ENCODE measurements around the gene GPR4.
"Not testable (repeated sequence)": the region's sequence is repeated elsewhere in the genome, so short reads cannot be mapped to it uniquely, and the experiment has no call there.

GPR4 gene

GRCh38 chr19:45616704-45617017 lies 14.6 kb upstream of the GPR4 start:
- Histone ChIP-seq H3K4me1 (ENCODE audit: control insufficient read depth, insufficient read depth, low read length) (peaks cover 8% of the 10 kb centered on the region), H3K36me3 (ENCODE audit: control insufficient read depth, insufficient read depth, low read length, severe bottlenecking) (peaks cover 40% of the 10 kb centered on the region), H3K27me3 (replicated peaks; ENCODE audit: control insufficient read depth, insufficient read depth, low read length) (no peaks in the 10 kb centered on the region), H3K4me3 (ENCODE audit: low read length) (no peak overlapping the region), H3K9ac (ENCODE audit: low read length) (no peak overlapping the region), H3K9me3 (ENCODE audit: control insufficient read depth, low read length) (no peaks in the 10 kb centered on the region)
- DNase-seq (ENCODE audit: low read depth) = no peak

GRCh38 chr19:45615795-45616703 lies 14.0 kb upstream of the GPR4 start:
- Histone ChIP-seq H3K36me3 (ENCODE audit: control insufficient read depth, insufficient read depth, low read length, severe bottlenecking) (peaks cover 37% of the 10 kb centered on the region), H3K9me3 (ENCODE audit: control insufficient read depth, low read length) (no peaks in the 10 kb centered on the region), H3K4me3 (ENCODE audit: low read length) (no peak overlapping the region), H3K27me3 (replicated peaks; ENCODE audit: control insufficient read depth, insufficient read depth, low read length) (no peaks in the 10 kb centered on the region), H3K4me1 (ENCODE audit: control insufficient read depth, insufficient read depth, low read length) (peaks cover 8% of the 10 kb centered on the region), H3K9ac (ENCODE audit: low read length) (no peak overlapping the region)
- peak; percentile 66 for DNase-seq (ENCODE audit: low read depth)

GRCh38 chr19:45615056-45615455 lies 13.0 kb upstream of the GPR4 start:
- H3K4me1 ChIP-seq (ENCODE audit: control insufficient read depth, insufficient read depth, low read length); H3K9ac ChIP-seq (ENCODE audit: low read length); H3K27me3 ChIP-seq (replicated peaks; ENCODE audit: control insufficient read depth, insufficient read depth, low read length); H3K9me3 ChIP-seq (ENCODE audit: control insufficient read depth, low read length); DNase-seq (ENCODE audit: low read depth); H3K4me3 ChIP-seq (ENCODE audit: low read length): not testable (repeated sequence)
- peaks cover 29% of the 10 kb centered on the region for H3K36me3 ChIP-seq (ENCODE audit: control insufficient read depth, insufficient read depth, low read length, severe bottlenecking)

GRCh38 chr19:45613926-45614725 lies 12.1 kb upstream of the GPR4 start:
- H3K4me1 ChIP-seq (ENCODE audit: control insufficient read depth, insufficient read depth, low read length) = peaks cover 8% of the 10 kb centered on the region
- H3K9ac ChIP-seq (ENCODE audit: low read length) = no peak overlapping the region
- no peaks in the 10 kb centered on the region for H3K27me3 ChIP-seq (replicated peaks; ENCODE audit: control insufficient read depth, insufficient read depth, low read length)
- peak; percentile 88 for DNase-seq (ENCODE audit: low read depth)
- no peaks in the 10 kb centered on the region for H3K9me3 ChIP-seq (ENCODE audit: control insufficient read depth, low read length)
- peak overlapping the region; percentile 22 for H3K4me3 ChIP-seq (ENCODE audit: low read length)
- H3K36me3 ChIP-seq (ENCODE audit: control insufficient read depth, insufficient read depth, low read length, severe bottlenecking) = peaks cover 23% of the 10 kb centered on the region

- Histone ChIP-seq H3K4me1 (ENCODE audit: control insufficient read depth, insufficient read depth, low read length) (peaks cover 5% of the 10 kb centered on the region), H3K27me3 (replicated peaks; ENCODE audit: control insufficient read depth, insufficient read depth, low read length) (no peaks in the 10 kb centered on the region), H3K9me3 (ENCODE audit: control insufficient read depth, low read length) (no peaks in the 10 kb centered on the region), H3K9ac (ENCODE audit: low read length) (no peak overlapping the region), H3K4me3 (ENCODE audit: low read length) (no peak overlapping the region), H3K36me3 (ENCODE audit: control insufficient read depth, insufficient read depth, low read length, severe bottlenecking) (peaks cover 24% of the 10 kb centered on the region)
- no peak for DNase-seq (ENCODE audit: low read depth)
These were observed 6.9 kb upstream of the GPR4 start for GRCh38 chr19:45608948-45609347.

GRCh38 chr19:45607071-45608029 lies 5.3 kb upstream of the GPR4 start:
- peaks cover 14% of the 10 kb centered on the region for H3K36me3 ChIP-seq (ENCODE audit: control insufficient read depth, insufficient read depth, low read length, severe bottlenecking)
- no peaks in the 10 kb centered on the region for H3K9me3 ChIP-seq (ENCODE audit: control insufficient read depth, low read length)
- peak; percentile 91 for DNase-seq (ENCODE audit: low read depth)
- peak overlapping the region; percentile 63 for H3K9ac ChIP-seq (ENCODE audit: low read length)
- peaks cover 4% of the 10 kb centered on the region for H3K4me1 ChIP-seq (ENCODE audit: control insufficient read depth, insufficient read depth, low read length)
- peaks cover 9% of the 10 kb centered on the region for H3K27me3 ChIP-seq (replicated peaks; ENCODE audit: control insufficient read depth, insufficient read depth, low read length)
- H3K4me3 ChIP-seq (ENCODE audit: low read length) = peak overlapping the region; percentile 65

GRCh38 chr19:45601115-45601514 lies 897 bp downstream of the GPR4 start:
- Histone ChIP-seq H3K27me3 (replicated peaks; ENCODE audit: control insufficient read depth, insufficient read depth, low read length) (peaks cover 54% of the 10 kb centered on the region), H3K9me3 (ENCODE audit: control insufficient read depth, low read length) (no peaks in the 10 kb centered on the region), H3K4me1 (ENCODE audit: control insufficient read depth, insufficient read depth, low read length) (peaks cover 12% of the 10 kb centered on the region), H3K4me3 (ENCODE audit: low read length) (peak overlapping the region; percentile 58), H3K36me3 (ENCODE audit: control insufficient read depth, insufficient read depth, low read length, severe bottlenecking) (no peaks in the 10 kb centered on the region), H3K9ac (ENCODE audit: low read length) (no peak overlapping the region)
- no peak for DNase-seq (ENCODE audit: low read depth)

GRCh38 chr19:45600340-45600885 lies 1.6 kb downstream of the GPR4 start:
- peaks cover 12% of the 10 kb centered on the region for H3K4me1 ChIP-seq (ENCODE audit: control insufficient read depth, insufficient read depth, low read length)
- no peak overlapping the region for H3K9ac ChIP-seq (ENCODE audit: low read length)
- DNase-seq (ENCODE audit: low read depth) = no peak
- H3K9me3 ChIP-seq (ENCODE audit: control insufficient read depth, low read length) = no peaks in the 10 kb centered on the region
- peaks cover 54% of the 10 kb centered on the region for H3K27me3 ChIP-seq (replicated peaks; ENCODE audit: control insufficient read depth, insufficient read depth, low read length)
- H3K4me3 ChIP-seq (ENCODE audit: low read length) = no peak overlapping the region
- no peaks in the 10 kb centered on the region for H3K36me3 ChIP-seq (ENCODE audit: control insufficient read depth, insufficient read depth, low read length, severe bottlenecking)

GRCh38 chr19:45599286-45599685 lies 2.7 kb downstream of the GPR4 start:
- Histone ChIP-seq H3K4me3 (ENCODE audit: low read length) (no peak overlapping the region), H3K9ac (ENCODE audit: low read length) (no peak overlapping the region), H3K9me3 (ENCODE audit: control insufficient read depth, low read length) (no peaks in the 10 kb centered on the region), H3K36me3 (ENCODE audit: control insufficient read depth, insufficient read depth, low read length, severe bottlenecking) (no peaks in the 10 kb centered on the region), H3K4me1 (ENCODE audit: control insufficient read depth, insufficient read depth, low read length) (peaks cover 12% of the 10 kb centered on the region), H3K27me3 (replicated peaks; ENCODE audit: control insufficient read depth, insufficient read depth, low read length) (peaks cover 54% of the 10 kb centered on the region)
- DNase-seq (ENCODE audit: low read depth) = no peak

- Histone ChIP-seq H3K27me3 (replicated peaks; ENCODE audit: control insufficient read depth, insufficient read depth, low read length) (peaks cover 53% of the 10 kb centered on the region), H3K9ac (ENCODE audit: low read length) (peak overlapping the region; percentile 34), H3K4me1 (ENCODE audit: control insufficient read depth, insufficient read depth, low read length) (peaks cover 12% of the 10 kb centered on the region), H3K9me3 (ENCODE audit: control insufficient read depth, low read length) (no peaks in the 10 kb centered on the region), H3K36me3 (ENCODE audit: control insufficient read depth, insufficient read depth, low read length, severe bottlenecking) (no peaks in the 10 kb centered on the region), H3K4me3 (ENCODE audit: low read length) (peak overlapping the region; percentile 70)
- DNase-seq (ENCODE audit: low read depth) = peak; percentile 30
These were observed 3.6 kb downstream of the GPR4 start for GRCh38 chr19:45598267-45599001.

Data from adipocyte (in vitro differentiated cells).